Measurements from ENCODE around the gene NECTIN2.

The NECTIN2 gene

DNA sequence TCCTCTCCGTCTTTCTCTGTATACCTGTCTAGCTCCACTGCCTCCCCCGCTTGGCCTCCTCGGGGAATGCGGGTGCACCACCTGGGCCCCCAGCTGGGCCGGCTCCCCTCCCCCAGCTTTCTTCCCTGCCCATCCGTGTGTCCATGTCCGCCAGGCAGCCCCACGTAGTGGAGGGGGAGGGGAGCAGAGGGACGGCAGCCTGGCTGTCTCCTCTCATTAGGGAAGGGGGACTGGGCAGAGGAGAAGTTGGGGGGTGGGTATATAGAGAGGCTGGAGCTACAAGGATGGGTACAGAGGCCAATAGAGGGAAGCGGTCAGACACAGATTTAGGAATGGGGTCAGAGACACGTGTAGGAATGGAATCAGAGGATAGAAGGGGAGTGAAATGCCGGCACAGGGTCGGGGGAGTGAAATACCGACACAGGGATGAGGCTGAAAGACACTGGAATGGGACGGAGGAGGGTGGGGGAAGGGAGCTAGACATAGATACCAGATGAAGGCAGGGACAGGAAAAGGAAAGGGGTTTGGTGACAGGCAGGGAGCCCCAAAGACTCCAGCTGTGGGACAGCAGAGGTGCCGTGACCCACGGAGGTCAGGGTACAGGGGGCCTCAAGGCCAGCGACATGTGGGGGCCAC, 2.8 kb downstream of the NECTIN2 start:
- peak overlapping the region; percentile 97 for H3K27ac ChIP-seq
- TF ChIP-seq, protein P1, sequence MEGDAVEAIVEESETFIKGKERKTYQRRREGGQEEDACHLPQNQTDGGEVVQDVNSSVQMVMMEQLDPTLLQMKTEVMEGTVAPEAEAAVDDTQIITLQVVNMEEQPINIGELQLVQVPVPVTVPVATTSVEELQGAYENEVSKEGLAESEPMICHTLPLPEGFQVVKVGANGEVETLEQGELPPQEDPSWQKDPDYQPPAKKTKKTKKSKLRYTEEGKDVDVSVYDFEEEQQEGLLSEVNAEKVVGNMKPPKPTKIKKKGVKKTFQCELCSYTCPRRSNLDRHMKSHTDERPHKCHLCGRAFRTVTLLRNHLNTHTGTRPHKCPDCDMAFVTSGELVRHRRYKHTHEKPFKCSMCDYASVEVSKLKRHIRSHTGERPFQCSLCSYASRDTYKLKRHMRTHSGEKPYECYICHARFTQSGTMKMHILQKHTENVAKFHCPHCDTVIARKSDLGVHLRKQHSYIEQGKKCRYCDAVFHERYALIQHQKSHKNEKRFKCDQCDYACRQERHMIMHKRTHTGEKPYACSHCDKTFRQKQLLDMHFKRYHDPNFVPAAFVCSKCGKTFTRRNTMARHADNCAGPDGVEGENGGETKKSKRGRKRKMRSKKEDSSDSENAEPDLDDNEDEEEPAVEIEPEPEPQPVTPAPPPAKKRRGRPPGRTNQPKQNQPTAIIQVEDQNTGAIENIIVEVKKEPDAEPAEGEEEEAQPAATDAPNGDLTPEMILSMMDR (conservative IDR thresholded peaks at IDR 0.05), result no peak

DNA sequence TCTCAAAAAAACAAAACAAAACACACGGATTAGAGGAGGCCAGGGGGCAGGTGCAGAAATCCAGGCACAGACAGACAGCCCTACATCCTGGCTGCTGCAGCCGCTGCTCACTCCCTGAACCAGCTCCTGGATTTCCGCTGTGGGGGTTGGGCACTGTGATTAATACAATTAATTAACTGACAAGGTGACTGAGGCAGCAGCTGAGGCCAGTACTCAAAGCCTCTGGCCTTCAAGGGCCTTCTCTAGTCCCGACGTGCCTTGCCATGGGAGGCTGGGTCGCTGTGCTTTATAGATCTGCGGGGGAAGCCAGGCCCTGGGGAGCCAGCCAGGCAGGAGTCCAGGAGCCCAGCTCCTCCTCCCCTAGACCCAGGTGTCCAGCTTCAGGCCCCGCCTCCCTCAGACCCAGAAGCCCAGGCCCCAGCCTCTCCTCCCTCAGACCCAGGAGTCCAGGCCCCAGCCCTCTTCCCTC, 4.6 kb downstream of the NECTIN2 start:
- TF ChIP-seq, protein P1 (conservative IDR thresholded peaks at IDR 0.05), result no peak
- peak overlapping the region; percentile 97; the same call in 1 of the 2 replicates for H3K27ac ChIP-seq

DNA sequence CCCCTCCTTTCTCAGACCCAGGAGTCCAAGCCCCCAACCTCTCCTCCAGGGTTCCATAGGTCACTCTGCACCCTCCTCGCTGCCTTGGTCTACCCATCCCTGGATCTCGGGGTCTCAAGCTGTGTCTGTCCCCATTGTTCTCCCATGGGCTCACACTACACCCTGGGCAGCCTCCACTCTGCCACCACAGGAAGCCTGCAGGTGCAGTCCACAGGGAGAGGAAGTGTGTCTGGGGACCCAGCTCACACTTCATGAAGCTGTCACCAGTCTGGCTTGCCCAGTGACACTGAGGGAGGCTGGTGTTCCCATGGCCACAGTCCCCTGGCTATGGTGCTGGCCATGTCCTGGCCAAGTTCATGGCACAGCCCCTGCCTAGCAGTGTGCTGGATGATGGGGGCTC, 5.3 kb downstream of the NECTIN2 start:
- peak overlapping the region; percentile 97; the same call in 1 of the 2 replicates for H3K27ac ChIP-seq
- TF ChIP-seq, protein P1 (conservative IDR thresholded peaks at IDR 0.05), result no peak

DNA sequence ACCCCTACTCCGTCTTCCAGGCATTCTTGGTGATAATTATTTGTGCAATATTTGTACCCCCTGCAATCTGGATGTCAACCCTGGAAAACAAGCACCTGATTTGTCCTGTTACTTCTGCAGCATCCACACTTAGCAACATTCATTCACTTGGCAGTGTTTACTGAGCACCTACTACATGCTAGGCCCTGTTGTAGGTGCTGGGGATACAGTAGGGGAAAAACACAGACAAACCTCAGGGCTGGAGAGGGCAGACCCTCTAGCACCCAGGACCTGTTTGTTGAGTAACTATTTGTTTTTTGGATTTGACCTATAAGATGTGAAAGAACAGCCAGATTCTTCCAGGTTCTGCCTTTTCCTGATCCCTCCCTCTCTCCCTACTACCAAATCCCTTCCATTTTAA, 9.5 kb downstream of the NECTIN2 start:
- H3K27ac ChIP-seq, result peak overlapping the region; percentile 78
- TF ChIP-seq, protein P1 (conservative IDR thresholded peaks at IDR 0.05), result no peak

DNA sequence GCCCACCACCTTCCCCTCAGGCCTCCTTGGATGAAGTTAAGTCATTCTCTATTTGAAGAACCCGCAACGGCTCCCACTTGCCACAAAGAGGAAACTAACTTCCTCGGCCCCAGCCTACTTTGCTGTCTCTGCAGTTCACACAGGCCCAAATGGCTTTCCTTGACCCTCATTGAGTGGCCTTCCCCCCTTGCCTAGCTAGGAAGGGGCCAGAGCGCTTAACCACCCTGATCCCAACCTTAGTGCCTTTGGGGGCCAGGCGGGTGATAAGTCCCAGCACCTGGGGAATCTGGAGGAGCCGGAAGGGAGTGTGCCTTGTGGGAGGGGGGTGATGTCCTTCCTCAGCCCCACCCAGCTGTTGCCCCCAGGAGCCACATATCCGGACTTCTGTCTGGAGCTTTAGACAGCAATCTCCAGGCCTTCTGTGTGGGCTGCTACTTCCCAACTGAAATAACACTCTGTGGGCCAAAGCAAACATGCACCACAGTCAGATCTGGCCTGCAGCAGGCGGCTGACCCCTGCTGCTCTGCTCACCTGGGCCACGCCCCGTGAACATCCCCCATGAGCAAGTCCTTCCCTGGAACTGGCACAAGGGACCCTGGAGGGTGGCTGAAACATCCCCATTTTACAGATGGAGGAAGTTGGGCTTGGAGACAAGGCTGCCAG, 10.5 kb downstream of the NECTIN2 start:
- H3K27ac ChIP-seq, result peak overlapping the region; percentile 78
- TF ChIP-seq, protein P1 (conservative IDR thresholded peaks at IDR 0.05), result no peak

DNA sequence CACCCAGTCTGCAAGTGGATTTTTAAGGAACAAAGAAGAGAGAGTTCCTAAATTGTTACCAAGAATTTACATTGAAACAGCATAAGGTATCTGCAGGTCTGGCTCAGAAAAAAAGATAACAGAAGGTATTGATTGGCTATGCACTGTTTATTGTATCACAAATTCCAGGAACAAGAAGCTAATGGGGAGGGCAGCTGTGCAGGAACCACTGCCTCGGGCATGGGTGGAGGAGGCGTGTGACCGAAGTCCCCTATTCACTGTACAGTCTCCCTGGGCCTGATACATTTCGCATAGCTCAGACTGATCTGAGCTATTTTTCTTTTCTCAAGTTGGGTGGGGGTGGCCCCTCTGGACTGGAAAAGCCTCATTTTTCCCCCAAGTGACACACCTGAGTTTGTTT, 11.7 kb downstream of the NECTIN2 start:
- TF ChIP-seq, protein P1 (conservative IDR thresholded peaks at IDR 0.05), result no peak
- H3K27ac ChIP-seq, result peak overlapping the region; percentile 78

DNA sequence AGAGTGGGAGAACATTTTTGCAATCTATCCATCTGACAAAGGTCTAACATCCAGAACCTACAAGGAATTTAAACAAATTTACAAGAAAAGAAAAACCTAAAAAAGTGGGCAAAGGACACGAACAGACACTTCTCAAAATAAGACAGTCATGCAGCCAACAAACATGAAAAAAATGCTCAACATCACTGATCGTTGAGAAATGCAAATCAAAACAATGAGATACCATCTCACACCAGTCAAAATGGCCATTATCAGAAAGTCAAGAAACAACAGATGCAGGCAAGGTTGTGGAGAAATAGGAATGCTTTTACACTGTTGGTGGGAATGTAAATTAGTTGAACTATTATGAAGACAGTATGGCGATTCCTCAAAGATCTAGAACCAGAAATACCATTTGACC, 15.5 kb downstream of the NECTIN2 start:
- peak overlapping the region; percentile 78 for H3K27ac ChIP-seq

DNA sequence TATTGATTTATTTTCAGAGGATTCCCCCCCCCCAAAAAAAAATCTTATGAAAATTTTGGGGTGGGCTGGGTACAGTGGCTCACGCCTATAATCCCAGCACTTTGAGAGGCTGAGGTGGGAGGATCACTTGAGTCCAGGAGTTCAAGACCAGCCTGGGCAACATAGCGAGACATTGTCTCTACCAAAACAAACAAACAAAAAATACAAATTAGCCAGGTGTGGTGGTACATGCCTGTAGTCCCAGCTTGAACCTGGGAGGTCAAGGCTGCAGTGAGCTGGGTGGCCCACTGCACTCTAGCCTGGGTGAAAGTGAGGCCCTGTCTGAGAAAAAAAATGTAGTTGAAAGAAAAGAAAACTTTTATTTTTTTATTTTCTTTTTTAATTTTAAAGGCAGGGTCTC, 17.9 kb downstream of the NECTIN2 start:
- TF ChIP-seq, protein P1 (conservative IDR thresholded peaks at IDR 0.05), result no peak
- H3K27ac ChIP-seq, result no peak overlapping the region
